Stimulated activated CD8-positive, alpha-beta memory T cell treated with anti-CD3 and anti-CD28 coated beads, Interleukin-15, amount 100 ng/mL, for 4 hours (primary cell): Measurements from ENCODE around the gene ORC1.
A peak's percentile ranks its signal among the peaks of the same experiment; 100 is the strongest.
"Not testable (repeated sequence)": the region's sequence is repeated elsewhere in the genome, so short reads cannot be mapped to it uniquely, and the experiment has no call there.

Experiments
- DNase-seq, 2 donors: peaks; one replicate each; pipeline ENCODE4 v3.0.0-alpha.2; 2020; ENCODE audit warnings: low read depth in 2 of 2

The ORC1 gene

GRCh38 chr1:52386458-52386857, 17.8 kb downstream of the ORC1 start:
- DNase-seq, result no peak

GRCh38 chr1:52385376-52385775, 18.8 kb downstream of the ORC1 start:
- DNase-seq, result no peak

GRCh38 chr1:52369851-52370250, 34.4 kb downstream of the ORC1 start:
- not testable (repeated sequence) for DNase-seq

GRCh38 chr1:52368383-52369172, 35.6 kb downstream of the ORC1 start:
- peak; percentile 18 to 21 for DNase-seq

- no peak for DNase-seq
Observed at GRCh38 chr1:52367272-52367671, 37.0 kb downstream of the ORC1 start.

GRCh38 chr1:52366517-52366827, 37.8 kb downstream of the ORC1 start:
- DNase-seq, result no peak

GRCh38 chr1:52365746-52366516, 38.3 kb downstream of the ORC1 start, which contains the start of gene CC2D1B:
Gene CC2D1B (minus strand): TSS chr1:52366205. CDS start chr1:52364620, 1,585 bp downstream.
- DNase-seq, result peak; percentile 97 to 99

GRCh38 chr1:52365071-52365745, 39.0 kb downstream of the ORC1 start:
- no peak for DNase-seq

GRCh38 chr1:52364235-52364839, 39.9 kb downstream of the ORC1 start:
- no peak for DNase-seq

- DNase-seq, result no peak
Observed at GRCh38 chr1:52360595-52360968, 43.6 kb downstream of the ORC1 start.

GRCh38 chr1:52359676-52360594, 44.3 kb downstream of the ORC1 start:
- DNase-seq, result no peak

GRCh38 chr1:52358851-52359497, 45.2 kb downstream of the ORC1 start:
- DNase-seq, result no peak

GRCh38 chr1:52357397-52357796, 46.8 kb downstream of the ORC1 start:
- DNase-seq, result no peak

- DNase-seq, result no peak
Observed at GRCh38 chr1:52356818-52357355, 47.3 kb downstream of the ORC1 start.

- DNase-seq, result no peak
Observed at GRCh38 chr1:52355847-52356505, 48.2 kb downstream of the ORC1 start.

- DNase-seq, result no peak
Observed at GRCh38 chr1:52355436-52355835, 48.8 kb downstream of the ORC1 start.

- DNase-seq, result no peak
Observed at GRCh38 chr1:52352690-52353089, 51.5 kb downstream of the ORC1 start.

GRCh38 chr1:52348704-52349300, 55.4 kb downstream of the ORC1 start:
- DNase-seq, result no peak

GRCh38 chr1:52346653-52347052, 57.6 kb downstream of the ORC1 start:
- no peak for DNase-seq
